ENCODE data around the gene CIT. TPM values are rescaled to one million over a fixed set of nuclear protein-coding genes. Genes with fewer than 3 reads are reported as not detected.

CIT gene
- total RNA-seq, 1 experiment from 2014 or later = 67.9 TPM

DNA sequence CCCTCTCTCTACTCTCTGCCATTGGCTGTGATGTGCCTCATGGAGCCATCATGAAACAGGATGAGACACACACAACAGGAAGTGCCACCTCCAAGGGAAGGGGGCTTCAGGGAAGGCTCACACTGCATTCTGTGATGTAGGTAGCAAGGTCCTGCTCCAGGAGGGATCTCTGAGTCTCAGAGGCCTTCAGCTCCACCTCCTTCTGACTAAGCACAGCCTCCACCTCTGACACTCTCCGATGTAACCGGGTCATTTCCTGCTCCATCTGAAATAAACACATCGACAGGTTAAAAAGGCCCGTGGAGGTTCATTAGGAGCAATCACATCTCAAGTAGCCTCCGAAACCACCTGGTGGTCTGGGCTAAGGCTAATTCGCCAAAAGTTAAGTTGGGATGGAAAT, 93.3 kb downstream of the CIT start:
- in situ Hi-C loops (cut with HindIII; ENCODE audit: low pct_unique_long_range_greater_than_20kb, low sequenced_read_pairs) = no loop called here
- DNase-seq (ENCODE audit: low read depth, low spot score) (no peak), ATAC-seq (no peak)
- no peak overlapping the region for H3K27ac ChIP-seq (ENCODE audit: low read length)
- no peaks in the 10 kb centered on the region for H3K27me3 ChIP-seq (ENCODE audit: control insufficient read depth, insufficient read depth, low read length)
- H3K36me3 ChIP-seq (ENCODE audit: control insufficient read depth, insufficient read depth, low read length) = peaks cover 5% of the 10 kb centered on the region
- no peaks in the 10 kb centered on the region for H3K9me3 ChIP-seq (ENCODE audit: control insufficient read depth, insufficient read depth, low read depth, low read length)
- no TSS peak for BruUV-seq (replicated peaks)
- TF ChIP-seq POLR2AphosphoS5 (IDR thresholded peaks at IDR 0.05; ENCODE audit: low read depth, low read length) (no peak), SIN3A (IDR thresholded peaks at IDR 0.05; ENCODE audit: borderline replicate concordance, insufficient read depth, low read depth, low read length) (no peak), TCF7L2 (IDR thresholded peaks at IDR 0.05; ENCODE audit: low read depth, low read length) (no peak)
- TF ChIP-seq, protein P1, sequence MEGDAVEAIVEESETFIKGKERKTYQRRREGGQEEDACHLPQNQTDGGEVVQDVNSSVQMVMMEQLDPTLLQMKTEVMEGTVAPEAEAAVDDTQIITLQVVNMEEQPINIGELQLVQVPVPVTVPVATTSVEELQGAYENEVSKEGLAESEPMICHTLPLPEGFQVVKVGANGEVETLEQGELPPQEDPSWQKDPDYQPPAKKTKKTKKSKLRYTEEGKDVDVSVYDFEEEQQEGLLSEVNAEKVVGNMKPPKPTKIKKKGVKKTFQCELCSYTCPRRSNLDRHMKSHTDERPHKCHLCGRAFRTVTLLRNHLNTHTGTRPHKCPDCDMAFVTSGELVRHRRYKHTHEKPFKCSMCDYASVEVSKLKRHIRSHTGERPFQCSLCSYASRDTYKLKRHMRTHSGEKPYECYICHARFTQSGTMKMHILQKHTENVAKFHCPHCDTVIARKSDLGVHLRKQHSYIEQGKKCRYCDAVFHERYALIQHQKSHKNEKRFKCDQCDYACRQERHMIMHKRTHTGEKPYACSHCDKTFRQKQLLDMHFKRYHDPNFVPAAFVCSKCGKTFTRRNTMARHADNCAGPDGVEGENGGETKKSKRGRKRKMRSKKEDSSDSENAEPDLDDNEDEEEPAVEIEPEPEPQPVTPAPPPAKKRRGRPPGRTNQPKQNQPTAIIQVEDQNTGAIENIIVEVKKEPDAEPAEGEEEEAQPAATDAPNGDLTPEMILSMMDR (IDR thresholded peaks at IDR 0.05) = no peak
- TF ChIP-seq, protein P2, sequence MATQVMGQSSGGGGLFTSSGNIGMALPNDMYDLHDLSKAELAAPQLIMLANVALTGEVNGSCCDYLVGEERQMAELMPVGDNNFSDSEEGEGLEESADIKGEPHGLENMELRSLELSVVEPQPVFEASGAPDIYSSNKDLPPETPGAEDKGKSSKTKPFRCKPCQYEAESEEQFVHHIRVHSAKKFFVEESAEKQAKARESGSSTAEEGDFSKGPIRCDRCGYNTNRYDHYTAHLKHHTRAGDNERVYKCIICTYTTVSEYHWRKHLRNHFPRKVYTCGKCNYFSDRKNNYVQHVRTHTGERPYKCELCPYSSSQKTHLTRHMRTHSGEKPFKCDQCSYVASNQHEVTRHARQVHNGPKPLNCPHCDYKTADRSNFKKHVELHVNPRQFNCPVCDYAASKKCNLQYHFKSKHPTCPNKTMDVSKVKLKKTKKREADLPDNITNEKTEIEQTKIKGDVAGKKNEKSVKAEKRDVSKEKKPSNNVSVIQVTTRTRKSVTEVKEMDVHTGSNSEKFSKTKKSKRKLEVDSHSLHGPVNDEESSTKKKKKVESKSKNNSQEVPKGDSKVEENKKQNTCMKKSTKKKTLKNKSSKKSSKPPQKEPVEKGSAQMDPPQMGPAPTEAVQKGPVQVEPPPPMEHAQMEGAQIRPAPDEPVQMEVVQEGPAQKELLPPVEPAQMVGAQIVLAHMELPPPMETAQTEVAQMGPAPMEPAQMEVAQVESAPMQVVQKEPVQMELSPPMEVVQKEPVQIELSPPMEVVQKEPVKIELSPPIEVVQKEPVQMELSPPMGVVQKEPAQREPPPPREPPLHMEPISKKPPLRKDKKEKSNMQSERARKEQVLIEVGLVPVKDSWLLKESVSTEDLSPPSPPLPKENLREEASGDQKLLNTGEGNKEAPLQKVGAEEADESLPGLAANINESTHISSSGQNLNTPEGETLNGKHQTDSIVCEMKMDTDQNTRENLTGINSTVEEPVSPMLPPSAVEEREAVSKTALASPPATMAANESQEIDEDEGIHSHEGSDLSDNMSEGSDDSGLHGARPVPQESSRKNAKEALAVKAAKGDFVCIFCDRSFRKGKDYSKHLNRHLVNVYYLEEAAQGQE (IDR thresholded peaks at IDR 0.05; ENCODE audit: insufficient read depth in 1 of 2, low read depth in 2 of 2, low read length in 1 of 2) = no peak
- intact Hi-C loops (cut with micrococcal nuclease; ENCODE audit: unreplicated experiment) = no loop called here
- CTCF ChIA-PET = no interaction called here
- H3K4me1 ChIP-seq (ENCODE audit: control insufficient read depth, insufficient read depth, low read length) = no peaks in the 10 kb centered on the region
- H3K4me3 ChIP-seq (ENCODE audit: low read depth in 2 of 2, low read length in 2 of 2) = no peak overlapping the region
- POLR2A ChIA-PET = no interaction called here

DNA sequence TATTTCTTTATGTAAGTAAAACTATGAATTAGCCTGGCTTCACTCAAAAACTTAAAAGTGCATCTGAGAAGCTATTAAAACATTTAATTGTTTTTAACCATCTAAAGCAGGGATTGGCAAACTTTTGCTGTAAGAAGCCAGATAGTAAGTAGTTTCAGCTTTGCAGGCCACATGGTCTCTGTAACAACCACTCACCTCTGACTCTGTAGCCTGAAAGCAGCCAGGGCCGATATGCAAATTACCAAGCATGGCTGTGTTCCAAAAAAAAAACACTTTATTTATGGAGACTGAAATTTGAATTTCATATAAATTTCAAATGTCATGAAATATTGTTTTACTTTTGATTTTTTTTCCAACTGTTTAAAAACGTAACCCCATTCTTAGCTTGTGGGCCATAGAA, 95.3 kb downstream of the CIT start:
- Histone ChIP-seq H3K27me3 (ENCODE audit: control insufficient read depth, insufficient read depth, low read length) (no peaks in the 10 kb centered on the region), H3K4me1 (ENCODE audit: control insufficient read depth, insufficient read depth, low read length) (no peaks in the 10 kb centered on the region), H3K9me3 (ENCODE audit: control insufficient read depth, insufficient read depth, low read depth, low read length) (no peaks in the 10 kb centered on the region), H3K27ac (ENCODE audit: low read length) (no peak overlapping the region), H3K36me3 (ENCODE audit: control insufficient read depth, insufficient read depth, low read length) (peaks cover 5% of the 10 kb centered on the region), H3K4me3 (ENCODE audit: low read depth in 2 of 2, low read length in 2 of 2) (no peak overlapping the region)
- ATAC-seq (no peak), DNase-seq (ENCODE audit: low read depth, low spot score) (no peak)
- no TSS peak for BruUV-seq (replicated peaks)
- no peak for TF ChIP-seq POLR2AphosphoS5 (IDR thresholded peaks at IDR 0.05; ENCODE audit: low read depth, low read length)
- TF ChIP-seq, protein P1 (IDR thresholded peaks at IDR 0.05) = no peak
- no peak for TF ChIP-seq SIN3A (IDR thresholded peaks at IDR 0.05; ENCODE audit: borderline replicate concordance, insufficient read depth, low read depth, low read length)
- TF ChIP-seq, protein P2 (IDR thresholded peaks at IDR 0.05; ENCODE audit: insufficient read depth in 1 of 2, low read depth in 2 of 2, low read length in 1 of 2) = no peak
- no peak for TF ChIP-seq TCF7L2 (IDR thresholded peaks at IDR 0.05; ENCODE audit: low read depth, low read length)
- intact Hi-C loops (cut with micrococcal nuclease; ENCODE audit: unreplicated experiment) (no loop called here), in situ Hi-C loops (cut with HindIII; ENCODE audit: low pct_unique_long_range_greater_than_20kb, low sequenced_read_pairs) (no loop called here)
- ChIA-PET POLR2A (interaction anchor here (0.5 kb wide), 1 partner anchor 76 kb away, joined by 7 read pairs; no protein-coding TSS in a partner anchor), CTCF (interaction anchor here (0.7 kb wide), 1 partner anchor 95 kb away, joined by 3 read pairs; no protein-coding TSS in a partner anchor)
